ENCODE measurements around the gene NEAT1. TPM values are rescaled to one million over a fixed set of nuclear protein-coding genes. Genes with fewer than 3 reads are reported as not detected.

NEAT1 gene
- total RNA-seq, 1 donor from 2014 or later = 64.8 TPM

DNA sequence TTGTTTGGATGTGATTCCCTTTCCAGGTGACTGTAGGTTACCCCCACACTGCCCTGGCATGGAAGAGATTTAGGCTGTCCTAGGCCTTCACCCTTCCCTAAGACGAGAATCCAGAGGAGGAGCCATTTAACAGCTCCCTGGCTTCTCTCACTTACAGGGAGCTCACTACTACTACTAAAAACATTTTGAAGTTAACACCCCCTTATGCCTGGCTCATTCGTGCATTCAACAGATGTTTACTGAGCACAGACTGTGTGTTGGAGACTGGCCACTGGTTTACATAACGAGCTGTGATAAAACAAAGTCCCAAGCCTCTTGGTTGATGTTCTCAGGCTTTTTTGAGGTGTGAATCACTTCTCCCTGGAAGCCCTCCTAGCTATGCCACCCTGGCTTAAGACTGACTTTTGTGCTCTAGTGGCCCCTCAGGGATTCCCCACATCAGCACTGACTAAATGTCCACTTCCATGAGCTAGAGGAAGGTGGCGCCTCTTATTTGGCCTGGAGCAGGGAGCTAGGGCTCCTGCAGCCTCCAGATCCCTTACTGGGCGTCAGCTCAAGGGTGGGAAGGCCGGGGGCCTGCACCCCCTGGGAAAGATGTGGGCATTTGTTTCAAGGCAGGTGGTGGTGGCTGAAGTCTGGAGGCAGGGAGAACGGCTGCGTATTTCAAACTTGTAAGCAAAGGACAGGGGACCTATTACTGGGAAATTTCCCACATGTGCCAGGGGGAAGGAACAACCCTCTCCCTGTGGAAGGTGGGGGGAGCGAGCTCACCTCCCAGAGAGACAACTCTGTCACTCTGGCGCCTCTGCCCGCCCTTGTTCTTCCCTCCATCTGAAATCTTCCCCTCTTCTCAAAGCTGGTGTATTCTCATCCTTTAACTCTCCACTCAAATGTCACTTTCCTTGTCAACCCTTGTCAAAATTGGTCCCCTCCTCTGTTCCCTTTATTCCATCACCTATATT lies 56.9 kb downstream of the NEAT1 start:
- no peak for DNase-seq (ENCODE audit: low read depth, low spot score)

DNA sequence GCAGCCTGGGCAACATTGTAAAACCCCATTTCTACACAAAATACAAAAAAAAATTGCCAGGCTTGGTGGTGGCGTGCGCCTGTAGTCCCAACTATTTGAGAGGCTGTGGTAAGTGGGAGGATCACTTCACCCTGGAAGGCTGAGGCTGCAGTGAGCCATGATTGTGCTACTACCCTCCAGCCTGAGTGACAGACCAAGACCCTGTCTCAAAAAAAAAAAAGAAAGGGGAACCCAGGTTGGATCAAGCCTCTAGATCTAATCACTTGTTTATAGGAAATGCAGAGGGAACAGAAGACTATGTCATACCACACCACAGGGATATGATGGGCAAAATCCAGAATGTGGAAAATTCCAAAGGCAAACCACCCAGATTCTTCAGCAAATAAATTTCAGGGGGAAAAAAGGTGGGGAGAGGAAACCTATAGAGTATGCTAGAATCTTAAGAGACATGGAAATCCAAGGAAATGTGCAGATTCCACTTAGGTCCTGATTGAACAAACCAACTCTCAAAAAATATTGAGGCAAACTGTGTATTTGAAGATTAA lies 59.8 kb downstream of the NEAT1 start:
- DNase-seq (ENCODE audit: low read depth, low spot score) = no peak

DNA sequence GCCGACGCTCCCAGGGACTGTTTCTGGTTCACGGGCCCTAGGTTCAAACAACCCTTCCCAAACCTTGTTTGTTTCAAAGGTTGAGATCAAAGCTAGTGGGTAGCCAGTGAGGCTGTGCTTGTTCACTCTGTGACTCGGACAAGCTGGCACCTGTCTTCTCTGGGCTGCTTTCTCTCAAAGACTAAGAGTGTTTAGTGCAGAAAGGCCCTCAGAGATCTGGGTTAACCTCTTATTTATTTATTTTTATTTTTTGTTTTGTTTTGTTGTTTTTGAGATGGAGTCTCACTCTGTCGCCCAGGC lies 63.3 kb downstream of the NEAT1 start:
- no peak for DNase-seq (ENCODE audit: low read depth, low spot score)

DNA sequence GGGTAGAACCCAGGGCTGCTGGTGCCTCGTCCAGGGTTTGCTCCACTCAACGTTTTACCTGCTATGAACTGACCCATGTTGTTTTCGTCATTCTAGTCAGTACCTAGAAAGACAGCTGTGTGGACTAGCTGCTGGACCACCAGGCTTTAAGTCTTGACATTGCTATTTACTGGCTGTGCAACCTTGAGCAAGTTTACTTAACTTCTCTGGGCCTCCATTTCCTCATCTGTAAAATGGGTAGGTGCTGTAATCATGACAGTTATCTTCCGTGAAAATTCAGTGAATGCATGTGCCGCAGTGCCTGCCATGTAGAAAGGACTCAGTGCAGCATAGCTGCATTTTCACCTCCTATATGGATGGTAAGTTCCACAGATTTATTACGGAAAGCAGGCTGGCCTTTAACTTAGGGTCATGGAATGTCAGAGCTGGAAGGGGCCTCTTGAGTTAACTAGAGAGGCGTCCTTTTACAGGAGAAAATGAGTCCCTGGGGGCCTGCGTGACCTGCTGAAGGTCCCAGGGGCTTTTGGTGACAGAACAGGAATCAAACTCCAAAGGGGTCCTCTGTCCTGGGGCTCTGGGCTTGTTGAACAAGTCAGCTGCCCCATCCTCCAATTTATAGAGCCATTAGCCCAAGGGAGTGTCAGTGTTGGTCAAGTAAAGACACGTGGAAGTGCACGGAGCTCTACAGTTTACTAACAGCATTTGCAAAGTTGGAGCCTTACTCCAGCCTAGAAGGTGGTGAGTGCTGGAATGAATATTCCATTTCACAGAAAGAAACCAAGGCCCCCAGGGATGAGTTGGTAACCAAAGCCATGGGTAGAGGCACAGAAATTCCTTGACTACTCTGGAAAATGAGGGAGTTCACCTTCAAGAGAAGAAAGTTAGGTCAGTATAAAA lies 64.2 kb downstream of the NEAT1 start:
- DNase-seq (ENCODE audit: low read depth, low spot score) = no peak

DNA sequence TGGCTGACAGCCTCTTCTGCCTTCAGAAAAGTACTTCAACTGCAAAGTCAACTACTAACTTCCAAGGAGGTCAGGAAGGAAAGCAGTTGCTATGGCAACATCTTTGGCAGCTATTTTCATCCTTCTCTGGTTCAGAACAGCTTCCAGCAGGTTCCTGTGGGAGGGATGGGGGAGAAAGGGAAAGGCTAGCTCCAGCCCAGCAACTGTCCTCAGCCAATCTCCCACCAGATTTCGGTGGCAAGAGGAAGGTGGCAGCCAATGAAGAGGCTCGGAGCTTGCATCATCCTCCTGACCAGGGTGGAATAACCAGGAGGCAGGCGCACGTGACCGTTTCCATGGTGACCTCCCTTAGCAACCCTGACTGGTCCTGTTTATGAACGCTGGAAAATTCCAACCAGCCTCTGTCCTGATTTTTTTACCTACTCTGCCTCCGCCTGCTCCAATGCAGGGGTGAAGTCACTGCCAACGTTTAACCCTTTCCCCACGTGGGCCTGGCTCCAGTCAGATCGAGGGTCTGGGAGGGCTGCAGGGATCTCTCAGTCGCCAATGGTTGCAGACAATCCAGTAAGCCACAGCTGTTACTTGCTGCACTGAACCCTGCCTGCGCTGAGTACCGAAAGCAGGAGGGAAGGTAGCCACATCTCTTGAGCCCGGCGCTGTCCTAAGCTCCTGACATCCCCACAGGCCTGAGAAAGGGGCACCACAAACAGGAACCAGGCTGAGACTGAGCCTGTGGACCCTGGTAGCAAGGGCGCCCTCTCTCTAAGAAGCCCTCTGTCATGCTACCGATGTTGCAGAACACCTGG lies 65.1 kb downstream of the NEAT1 start:
- peak; percentile 100 for DNase-seq (ENCODE audit: low read depth, low spot score)

DNA sequence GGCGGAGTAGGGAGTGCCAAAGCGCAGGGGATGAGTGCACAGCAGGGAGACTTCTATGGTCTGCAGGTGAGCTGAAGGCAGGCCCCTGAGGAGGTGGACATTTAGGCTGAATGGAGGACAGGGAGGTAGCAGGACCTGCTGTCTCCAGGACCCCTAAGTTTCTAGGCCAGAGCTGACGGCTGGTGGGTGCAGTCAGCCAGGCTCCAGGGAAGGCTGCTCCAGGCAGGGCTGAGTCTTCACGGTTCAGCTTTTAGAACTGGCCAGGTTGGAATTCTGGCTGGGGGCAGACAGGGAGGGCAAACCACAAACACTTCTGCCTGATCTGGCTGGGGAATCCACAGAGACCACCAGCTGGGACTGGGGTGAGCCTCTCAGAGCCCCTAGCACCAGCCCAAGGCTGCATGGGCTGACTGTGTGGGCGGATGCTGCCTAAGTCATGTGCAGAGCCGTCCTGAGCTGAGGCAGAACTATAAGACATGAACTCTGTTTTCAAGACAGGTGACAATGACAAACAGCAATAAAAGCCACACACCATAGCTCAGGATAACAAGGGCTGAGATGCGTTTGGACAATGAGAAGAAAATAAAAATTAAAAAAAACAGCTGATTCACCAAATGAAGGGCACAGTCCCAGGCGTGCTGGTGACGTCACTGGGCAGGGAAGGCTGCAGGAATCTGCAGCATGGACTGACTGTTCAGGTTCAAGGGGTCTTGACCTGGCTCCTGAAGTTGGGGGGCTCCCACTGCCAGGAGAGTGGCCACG lies 65.9 kb downstream of the NEAT1 start:
- no peak for DNase-seq (ENCODE audit: low read depth, low spot score)

DNA sequence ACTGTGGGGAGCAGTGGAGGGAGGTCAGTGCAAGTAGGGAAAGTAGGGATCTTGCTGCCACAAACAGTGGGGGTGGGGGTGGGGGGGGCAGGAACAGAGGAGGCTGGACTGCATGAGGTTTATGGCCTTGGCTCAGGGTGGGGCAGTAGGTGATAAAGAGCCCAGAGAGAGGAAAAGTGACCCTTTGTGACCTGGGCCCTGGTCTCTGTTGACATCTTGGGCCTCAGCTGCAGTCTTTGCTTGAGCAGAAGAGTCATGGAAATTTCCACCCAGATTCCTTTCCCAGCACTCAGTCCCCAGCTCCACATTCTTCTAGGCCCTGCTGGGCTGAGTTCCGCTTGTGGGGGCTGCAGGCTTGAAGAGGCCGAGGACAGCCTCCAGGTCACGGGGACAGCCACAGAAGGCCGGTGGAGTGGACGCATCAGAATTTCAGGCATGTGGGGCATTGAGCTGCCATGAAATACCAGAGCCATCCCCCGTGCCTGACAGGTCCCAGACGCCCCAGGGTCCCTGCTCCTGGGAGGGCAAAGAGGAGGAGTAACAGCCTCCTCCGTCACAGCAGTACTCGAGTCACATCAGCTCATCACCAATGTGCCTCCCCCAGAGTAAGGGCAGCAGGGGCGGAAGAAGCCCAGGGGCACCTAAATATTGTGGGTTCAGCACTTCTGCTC lies 66.6 kb downstream of the NEAT1 start:
- no peak for DNase-seq (ENCODE audit: low read depth, low spot score)

DNA sequence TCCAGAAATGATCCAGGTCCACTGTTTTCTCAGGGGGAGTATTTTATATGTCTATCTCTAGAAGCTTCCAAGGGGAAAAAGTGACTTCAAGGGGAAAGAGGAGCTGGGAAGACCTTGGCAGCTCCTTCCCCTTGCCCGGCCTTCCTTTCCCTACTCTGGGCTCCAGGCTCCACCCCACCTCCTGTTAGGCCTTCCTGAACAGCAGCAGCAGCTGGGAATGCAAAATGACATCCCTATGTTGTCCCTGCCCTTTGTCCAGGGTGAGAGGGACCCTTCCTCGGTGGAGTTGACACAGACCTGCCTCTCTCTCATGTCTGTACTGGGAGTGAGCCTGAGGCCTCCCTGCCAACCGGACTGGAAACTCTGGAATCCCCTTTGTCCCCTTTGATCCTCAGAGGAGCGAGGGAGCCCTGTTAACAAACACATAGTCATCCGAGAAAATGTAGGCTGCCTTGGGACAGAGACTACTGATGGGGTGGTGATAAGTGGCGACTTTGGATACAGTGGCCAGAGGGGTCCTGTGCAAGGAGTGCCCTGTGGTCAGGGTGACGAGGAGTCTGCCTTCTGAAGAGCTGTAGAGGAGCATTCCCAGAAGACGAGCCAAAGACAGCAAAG lies 67.2 kb downstream of the NEAT1 start:
- DNase-seq (ENCODE audit: low read depth, low spot score) = no peak

DNA sequence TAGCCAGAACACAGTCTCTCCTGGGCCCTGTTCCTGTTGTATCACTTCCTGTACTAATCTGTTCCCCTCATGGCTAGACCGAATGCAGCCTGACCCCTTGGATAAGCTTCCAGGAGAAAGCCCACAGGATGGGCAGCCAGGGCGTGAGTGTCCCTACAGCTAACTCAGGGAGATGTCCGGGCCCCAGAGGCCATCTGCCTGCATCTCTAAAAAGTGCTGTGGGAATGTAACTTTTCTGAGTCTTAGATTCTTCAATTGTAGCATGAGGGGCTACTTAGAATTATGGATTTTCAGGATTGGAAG lies 68.5 kb downstream of the NEAT1 start:
- DNase-seq (ENCODE audit: low read depth, low spot score) = no peak

DNA sequence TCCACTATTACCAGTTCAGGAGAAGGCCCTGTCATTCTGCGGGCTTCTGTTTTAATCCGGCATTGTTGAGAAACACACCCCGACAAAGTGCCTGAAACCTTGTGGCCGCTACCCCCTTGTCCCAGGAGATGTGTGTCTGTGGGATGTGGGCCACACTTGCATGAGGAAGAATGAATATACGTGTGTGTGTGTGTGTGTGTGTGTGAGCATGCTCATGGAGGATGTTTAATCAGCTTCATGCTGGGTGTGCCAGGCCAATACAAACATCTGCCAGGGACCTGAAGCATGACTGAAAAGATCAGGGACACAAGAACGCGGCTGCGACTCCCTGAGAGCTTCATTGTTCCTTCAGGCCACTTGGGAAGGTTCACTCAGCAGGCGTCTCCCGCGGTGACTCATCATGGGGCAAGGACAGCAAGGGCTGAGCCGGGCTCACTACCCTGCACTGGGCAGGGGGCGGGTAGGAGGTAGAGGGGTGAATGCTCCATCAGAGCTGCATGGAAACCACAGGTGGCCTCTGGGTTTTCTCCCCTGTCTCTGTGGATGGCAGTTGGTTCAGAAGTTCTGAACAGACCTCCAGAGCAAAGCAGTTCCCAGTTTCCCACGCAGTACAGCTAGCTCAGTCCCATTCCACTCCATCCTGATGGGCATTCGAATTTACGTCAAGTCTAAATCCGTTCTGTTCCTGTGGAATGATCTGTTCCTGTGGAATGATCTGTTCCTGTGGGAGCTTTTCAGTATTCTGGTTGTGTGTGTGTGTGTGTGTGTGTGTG lies 69.2 kb downstream of the NEAT1 start:
- no peak for DNase-seq (ENCODE audit: low read depth, low spot score)

DNA sequence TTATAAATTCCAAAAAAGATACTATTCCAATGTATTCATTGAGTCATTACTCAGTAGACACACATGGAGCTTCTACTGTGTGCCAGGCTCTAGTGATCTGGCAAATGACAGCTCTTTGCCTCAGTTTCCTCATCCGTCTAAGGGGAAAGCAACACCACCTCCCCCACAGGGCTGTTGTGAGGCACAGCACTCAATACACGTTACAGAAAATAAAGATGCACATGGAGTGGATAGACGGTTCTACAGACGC lies 69.7 kb downstream of the NEAT1 start:
- no peak for DNase-seq (ENCODE audit: low read depth, low spot score)

DNA sequence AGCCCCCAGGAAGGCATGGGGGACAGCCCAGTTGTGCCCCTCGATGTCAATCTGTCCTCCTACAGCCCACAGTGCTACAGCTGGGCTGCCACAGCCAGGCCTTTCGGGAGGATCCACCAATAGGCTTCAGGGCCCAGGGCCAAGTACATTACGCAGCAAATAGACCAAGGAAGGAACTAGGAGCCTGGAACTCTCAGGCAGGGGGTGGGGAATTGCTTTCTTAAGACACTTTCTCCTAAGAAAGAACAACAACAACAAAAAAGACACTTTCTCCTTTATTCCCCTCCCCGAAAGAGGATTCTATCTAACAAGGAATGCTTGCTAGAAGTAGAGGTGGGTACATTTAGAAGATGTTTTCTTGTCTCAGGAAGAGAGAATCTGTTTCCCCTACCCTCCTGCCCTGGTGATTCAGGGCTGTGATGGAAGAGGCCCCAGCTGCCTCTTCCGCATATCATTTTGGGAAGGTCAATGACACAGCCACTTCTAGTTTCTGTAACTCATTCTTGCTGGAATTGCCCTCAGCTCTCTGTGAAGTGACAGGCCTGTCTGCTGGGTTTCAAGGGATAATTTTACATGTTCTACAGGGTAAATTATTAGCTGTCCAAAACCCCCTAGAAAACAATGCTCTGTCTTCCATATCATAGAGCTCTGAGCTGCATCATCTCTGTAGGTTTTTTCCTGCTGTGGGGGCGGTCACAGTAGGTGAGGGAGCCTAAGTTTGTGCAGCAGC lies 70.2 kb downstream of the NEAT1 start:
- DNase-seq (ENCODE audit: low read depth, low spot score) = no peak

DNA sequence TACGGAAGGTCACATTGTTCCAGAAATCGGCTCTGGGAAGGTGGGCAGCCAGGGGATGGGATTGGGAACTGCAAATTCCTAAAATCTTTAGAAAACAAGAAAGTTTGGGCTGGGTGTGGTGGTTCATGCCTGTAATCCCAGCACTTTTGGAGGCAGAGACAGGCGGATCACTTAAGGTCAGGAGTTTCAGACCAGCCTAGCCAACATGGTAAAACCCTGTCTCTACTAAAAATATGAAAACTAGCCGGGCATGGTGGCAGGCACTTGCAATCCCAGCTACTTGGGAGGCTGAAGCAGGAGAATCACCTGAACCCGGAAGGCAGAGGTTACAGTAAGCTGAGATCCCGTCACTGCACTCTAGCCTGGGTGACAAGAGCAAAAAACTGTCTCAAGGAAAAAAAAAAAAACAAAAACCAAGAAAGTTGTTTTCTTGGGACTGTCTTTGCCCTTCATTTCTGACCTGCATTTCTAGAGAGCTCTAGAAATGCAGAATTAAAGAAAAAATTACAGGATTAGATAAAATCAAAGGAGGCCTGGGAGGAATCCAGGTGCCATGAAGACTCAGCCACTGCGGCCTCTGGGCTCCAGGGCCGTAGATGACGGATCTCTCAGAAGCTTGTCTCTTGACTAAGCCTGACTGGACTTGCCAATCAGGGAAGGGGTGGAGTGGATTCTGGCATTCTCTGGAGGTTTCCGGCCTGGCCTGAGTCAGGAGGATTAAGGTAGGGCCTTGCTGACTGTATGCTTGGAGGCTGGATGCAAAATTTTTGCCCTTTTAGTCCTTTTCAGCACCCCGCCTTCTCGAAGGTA lies 71.0 kb downstream of the NEAT1 start:
- no peak for DNase-seq (ENCODE audit: low read depth, low spot score)

Other genes starting within 250 kb of the NEAT1 start
- 151 and 203 TPM in 2 replicates for gene CAPN1, start 240.9 kb upstream of the NEAT1 start, total RNA-seq
- 9.2 and 15.3 TPM in 2 replicates for gene POLA2, start 160.8 kb upstream of the NEAT1 start, total RNA-seq
- gene CDC42EP2, start 107.9 kb upstream of the NEAT1 start, total RNA-seq = 19.5 and 22.5 TPM in 2 replicates
- 24.3 and 38.3 TPM in 2 replicates for gene DPF2, start 88.9 kb upstream of the NEAT1 start, total RNA-seq
- 0.32 and 0.33 TPM in 2 replicates for gene TIGD3, start 68.0 kb upstream of the NEAT1 start, total RNA-seq
- gene SLC25A45, start 40.2 kb upstream of the NEAT1 start, total RNA-seq = 1.3 and 1.4 TPM in 2 replicates
- 78.5 and 80.6 TPM in 2 replicates for gene FRMD8, start 36.2 kb upstream of the NEAT1 start, total RNA-seq
- 4,401 and 5,456 TPM in 2 replicates for gene MALAT1, start 76.2 kb downstream of the NEAT1 start, total RNA-seq
- gene SCYL1, start 102.3 kb downstream of the NEAT1 start, total RNA-seq = 60.9 and 77.9 TPM in 2 replicates
- 19.4 and 23.1 TPM in 2 replicates for gene LTBP3, start 135.6 kb downstream of the NEAT1 start, total RNA-seq
- gene ZNRD2, start 147.7 kb downstream of the NEAT1 start, total RNA-seq = 50.5 and 52.6 TPM in 2 replicates
- gene FAM89B, start 149.7 kb downstream of the NEAT1 start, total RNA-seq = 23.3 and 24.7 TPM in 2 replicates
- gene EHBP1L1, start 153.3 kb downstream of the NEAT1 start, total RNA-seq = 39.5 and 43.5 TPM in 2 replicates
- 0.04 and 0.13 TPM in 2 replicates for gene KCNK7, start 173.0 kb downstream of the NEAT1 start, total RNA-seq
- 69.9 and 91.4 TPM in 2 replicates for gene MAP3K11, start 191.4 kb downstream of the NEAT1 start, total RNA-seq
- gene PCNX3, start 193.0 kb downstream of the NEAT1 start, total RNA-seq = 14.3 and 17.7 TPM in 2 replicates
- 45.3 and 63.5 TPM in 2 replicates for gene SIPA1, start 215.3 kb downstream of the NEAT1 start, total RNA-seq
- gene RELA, start 240.1 kb downstream of the NEAT1 start, total RNA-seq = 20.0 and 22.5 TPM in 2 replicates